ENCODE data around the gene ATP9B.

Gene ATP9B

DNA sequence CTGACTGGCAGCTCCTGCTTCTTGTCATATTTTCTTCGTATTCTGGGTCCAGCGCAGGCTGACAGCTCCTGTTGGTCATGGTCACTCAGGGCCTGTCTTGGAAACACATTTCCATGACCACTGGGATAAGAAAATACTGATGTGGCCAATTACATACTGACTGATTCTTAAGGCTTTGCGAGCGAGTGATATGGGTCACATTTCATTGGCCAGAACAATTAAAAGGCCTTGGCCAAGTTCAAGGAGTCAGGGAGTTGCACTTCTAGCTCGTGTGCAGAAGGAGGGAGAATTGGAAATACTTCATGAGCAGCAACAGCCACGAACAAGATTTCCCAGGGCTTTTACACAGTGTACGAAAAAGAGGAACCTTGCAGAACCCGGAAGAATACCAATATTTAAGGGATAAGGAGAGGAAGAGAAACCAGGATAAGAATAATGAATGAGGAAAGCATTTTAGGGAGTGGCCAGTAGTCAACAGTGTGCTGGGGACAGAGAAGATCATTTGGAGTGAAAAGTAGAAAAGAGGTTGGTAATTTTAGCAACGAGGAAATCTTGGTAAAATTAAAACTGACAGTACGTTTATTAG is 149.5 kb downstream of the ATP9B start:
- in situ Hi-C loops (cut with MboI; ENCODE audit: low sequenced_read_pairs, unreplicated experiment), result no loop called here
- TF ChIP-seq, protein P1, sequence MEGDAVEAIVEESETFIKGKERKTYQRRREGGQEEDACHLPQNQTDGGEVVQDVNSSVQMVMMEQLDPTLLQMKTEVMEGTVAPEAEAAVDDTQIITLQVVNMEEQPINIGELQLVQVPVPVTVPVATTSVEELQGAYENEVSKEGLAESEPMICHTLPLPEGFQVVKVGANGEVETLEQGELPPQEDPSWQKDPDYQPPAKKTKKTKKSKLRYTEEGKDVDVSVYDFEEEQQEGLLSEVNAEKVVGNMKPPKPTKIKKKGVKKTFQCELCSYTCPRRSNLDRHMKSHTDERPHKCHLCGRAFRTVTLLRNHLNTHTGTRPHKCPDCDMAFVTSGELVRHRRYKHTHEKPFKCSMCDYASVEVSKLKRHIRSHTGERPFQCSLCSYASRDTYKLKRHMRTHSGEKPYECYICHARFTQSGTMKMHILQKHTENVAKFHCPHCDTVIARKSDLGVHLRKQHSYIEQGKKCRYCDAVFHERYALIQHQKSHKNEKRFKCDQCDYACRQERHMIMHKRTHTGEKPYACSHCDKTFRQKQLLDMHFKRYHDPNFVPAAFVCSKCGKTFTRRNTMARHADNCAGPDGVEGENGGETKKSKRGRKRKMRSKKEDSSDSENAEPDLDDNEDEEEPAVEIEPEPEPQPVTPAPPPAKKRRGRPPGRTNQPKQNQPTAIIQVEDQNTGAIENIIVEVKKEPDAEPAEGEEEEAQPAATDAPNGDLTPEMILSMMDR (IDR thresholded peaks at IDR 0.05; ENCODE audit: borderline replicate concordance, control extremely low read depth, extremely low read depth, insufficient read depth, missing control alignments), result no peak
- DNase-seq (ENCODE audit: low spot score), result no peak

DNA sequence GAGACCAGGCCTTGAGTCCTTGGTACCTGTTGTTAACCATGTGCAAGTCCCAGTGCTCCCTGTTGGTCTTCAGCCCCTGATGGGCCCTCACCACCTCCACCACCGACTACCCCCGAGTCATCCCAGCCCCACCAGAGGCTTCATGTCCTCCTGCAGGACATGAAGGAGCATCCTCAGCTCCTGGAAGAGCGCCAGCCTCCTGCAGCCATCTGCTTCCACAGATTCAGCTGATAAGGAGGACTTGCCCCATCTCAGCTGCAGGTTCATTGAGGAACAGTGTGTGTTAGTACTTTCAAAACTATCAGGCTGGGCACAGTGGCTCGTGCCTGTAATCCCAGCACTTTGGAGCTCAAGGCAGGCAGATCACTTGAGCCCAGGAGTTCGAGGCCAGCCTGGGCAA is 151.9 kb downstream of the ATP9B start:
- in situ Hi-C loops (cut with MboI; ENCODE audit: low sequenced_read_pairs, unreplicated experiment), result no loop called here
- no peak for DNase-seq (ENCODE audit: low spot score)
- TF ChIP-seq, protein P1 (IDR thresholded peaks at IDR 0.05; ENCODE audit: borderline replicate concordance, control extremely low read depth, extremely low read depth, insufficient read depth, missing control alignments), result no peak

DNA sequence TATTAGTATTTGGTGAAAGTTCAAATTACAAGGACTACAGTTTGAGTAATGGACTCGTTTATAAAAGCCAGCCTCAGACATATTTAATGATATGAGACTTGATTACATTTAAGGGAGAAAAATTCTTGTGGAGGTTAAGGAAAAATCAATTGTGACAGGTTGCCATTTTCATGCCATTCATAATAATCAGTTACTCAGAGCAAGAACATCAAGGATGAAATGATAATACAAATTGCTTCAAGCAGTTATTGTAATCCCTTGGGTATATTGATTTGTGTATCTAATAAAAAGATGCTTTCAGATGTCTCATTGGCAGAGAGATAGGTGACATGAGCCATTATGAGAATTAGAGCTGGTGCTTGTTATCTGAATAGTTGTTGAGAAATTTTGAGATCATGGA is 153.6 kb downstream of the ATP9B start:
- TF ChIP-seq, protein P1 (IDR thresholded peaks at IDR 0.05; ENCODE audit: borderline replicate concordance, control extremely low read depth, extremely low read depth, insufficient read depth, missing control alignments), result no peak
- in situ Hi-C loops (cut with MboI; ENCODE audit: low sequenced_read_pairs, unreplicated experiment), result no loop called here

DNA sequence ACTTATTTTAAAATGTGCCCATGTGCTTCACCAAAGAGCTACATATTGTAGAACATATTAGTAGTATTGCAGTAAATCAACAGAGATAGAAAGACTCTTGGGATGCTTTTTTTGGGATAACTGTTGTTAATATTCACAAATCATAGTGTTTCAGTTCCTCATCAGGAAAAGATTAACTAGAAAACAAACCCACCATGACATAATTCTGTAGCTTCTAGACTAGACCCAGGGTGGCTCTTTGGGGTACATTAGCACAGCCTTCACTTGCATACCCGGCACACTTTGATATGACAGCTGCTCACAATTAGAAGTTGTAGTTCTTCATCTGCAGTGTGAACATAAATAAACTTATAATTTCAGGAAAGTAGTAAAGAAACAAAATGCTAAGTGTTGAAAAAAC is 154.2 kb downstream of the ATP9B start:
- TF ChIP-seq, protein P1 (IDR thresholded peaks at IDR 0.05; ENCODE audit: borderline replicate concordance, control extremely low read depth, extremely low read depth, insufficient read depth, missing control alignments), result no peak
- DNase-seq (ENCODE audit: low spot score), result no peak
- in situ Hi-C loops (cut with MboI; ENCODE audit: low sequenced_read_pairs, unreplicated experiment), result no loop called here

More for the DNA sequence above, 153.6 kb downstream of the ATP9B start:
- no peak for DNase-seq (ENCODE audit: low spot score)

DNA sequence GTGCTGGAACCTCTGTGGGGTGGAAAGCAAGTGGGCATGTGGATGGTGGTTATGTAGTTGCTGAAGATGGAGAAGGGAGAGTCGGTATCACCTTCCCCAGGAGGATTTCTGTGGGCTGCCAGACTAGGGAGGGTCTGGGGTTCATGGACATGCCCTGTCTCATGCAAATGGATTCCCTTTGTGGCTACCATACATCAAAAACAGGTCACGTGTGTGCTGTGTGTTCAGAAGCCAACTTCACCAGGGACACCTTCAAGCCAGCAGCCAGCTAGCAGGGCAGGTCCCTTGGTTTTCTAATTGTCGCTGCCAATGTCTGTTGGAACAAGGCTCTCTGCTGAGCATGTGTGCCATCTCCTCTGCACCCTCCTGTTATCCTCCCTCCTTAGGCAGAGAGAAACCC is 155.2 kb downstream of the ATP9B start:
- TF ChIP-seq, protein P1 (IDR thresholded peaks at IDR 0.05; ENCODE audit: borderline replicate concordance, control extremely low read depth, extremely low read depth, insufficient read depth, missing control alignments), result no peak
- in situ Hi-C loops (cut with MboI; ENCODE audit: low sequenced_read_pairs, unreplicated experiment), result no loop called here
- DNase-seq (ENCODE audit: low spot score), result no peak

DNA sequence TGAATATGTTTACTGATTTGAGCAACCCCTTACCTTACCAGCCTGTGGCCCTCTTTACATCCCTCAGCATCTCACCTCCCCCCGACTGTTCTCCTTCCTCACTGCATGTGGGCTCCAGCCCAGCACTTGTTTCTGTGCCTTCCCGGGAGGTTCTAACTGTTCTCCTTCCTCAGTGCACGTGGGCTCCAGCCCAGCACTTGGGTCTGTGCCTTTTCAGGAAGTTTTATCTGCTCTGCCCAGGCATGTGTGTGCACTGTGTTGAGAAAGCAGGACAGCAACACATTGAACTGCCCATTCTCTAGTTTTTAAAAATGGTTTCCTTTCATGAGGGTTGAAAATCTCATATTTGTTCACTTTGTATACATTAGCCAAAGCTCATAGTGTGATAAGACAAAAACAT is 158.4 kb downstream of the ATP9B start:
- in situ Hi-C loops (cut with MboI; ENCODE audit: low sequenced_read_pairs, unreplicated experiment), result loop anchor here (25.0 kb wide), 1 partner anchor 165 kb away; the partner anchor contains the start of gene ATP9B
- DNase-seq (ENCODE audit: low spot score), result no peak
- TF ChIP-seq, protein P1 (IDR thresholded peaks at IDR 0.05; ENCODE audit: borderline replicate concordance, control extremely low read depth, extremely low read depth, insufficient read depth, missing control alignments), result no peak

All from GM13976 (cell line).